ENCODE data around the gene GART.
A peak's percentile ranks its signal among the peaks of the same experiment; 100 is the strongest.

GART gene

GRCh38 chr21:33549848-33550771 lies 8.2 kb upstream of the GART start:
- Histone ChIP-seq H3K9ac (ENCODE audit: low read depth, low read length, poor library complexity, severe bottlenecking) (no peak overlapping the region), H3K9me3 (ENCODE audit: insufficient read depth, low read depth, low read length) (no peaks in the 10 kb centered on the region), H2AFZ (ENCODE audit: low read length) (no peak overlapping the region), H3K4me2 (ENCODE audit: low read depth, low read length, poor library complexity, severe bottlenecking) (peak overlapping the region; percentile 89), H3F3A (ENCODE audit: low read depth) (no peaks in the 10 kb centered on the region), H4K20me1 (ENCODE audit: insufficient read depth, low read length, poor library complexity, severe bottlenecking) (peaks cover 94% of the 10 kb centered on the region), H3K9me2 (replicated peaks; ENCODE audit: low read depth, low read length) (no peaks in the 10 kb centered on the region), H3K27me3 (ENCODE audit: insufficient read depth, low read length, poor library complexity, severe bottlenecking) (no peaks in the 10 kb centered on the region), H3K79me2 (ENCODE audit: insufficient read depth, low read length) (peaks cover 100% of the 10 kb centered on the region), H3K4me3 (ENCODE audit: low read length, poor library complexity, severe bottlenecking) (no peak overlapping the region), H3K36me3 (ENCODE audit: insufficient read depth, low read length) (peaks cover 78% of the 10 kb centered on the region), H3K4me1 (ENCODE audit: insufficient read depth, low read length, poor library complexity, severe bottlenecking) (peaks cover 34% of the 10 kb centered on the region)
- no peak for TF ChIP-seq EZH2phosphoT487 (IDR thresholded peaks at IDR 0.05; ENCODE audit: borderline replicate concordance)
- TF ChIP-seq, protein P1, sequence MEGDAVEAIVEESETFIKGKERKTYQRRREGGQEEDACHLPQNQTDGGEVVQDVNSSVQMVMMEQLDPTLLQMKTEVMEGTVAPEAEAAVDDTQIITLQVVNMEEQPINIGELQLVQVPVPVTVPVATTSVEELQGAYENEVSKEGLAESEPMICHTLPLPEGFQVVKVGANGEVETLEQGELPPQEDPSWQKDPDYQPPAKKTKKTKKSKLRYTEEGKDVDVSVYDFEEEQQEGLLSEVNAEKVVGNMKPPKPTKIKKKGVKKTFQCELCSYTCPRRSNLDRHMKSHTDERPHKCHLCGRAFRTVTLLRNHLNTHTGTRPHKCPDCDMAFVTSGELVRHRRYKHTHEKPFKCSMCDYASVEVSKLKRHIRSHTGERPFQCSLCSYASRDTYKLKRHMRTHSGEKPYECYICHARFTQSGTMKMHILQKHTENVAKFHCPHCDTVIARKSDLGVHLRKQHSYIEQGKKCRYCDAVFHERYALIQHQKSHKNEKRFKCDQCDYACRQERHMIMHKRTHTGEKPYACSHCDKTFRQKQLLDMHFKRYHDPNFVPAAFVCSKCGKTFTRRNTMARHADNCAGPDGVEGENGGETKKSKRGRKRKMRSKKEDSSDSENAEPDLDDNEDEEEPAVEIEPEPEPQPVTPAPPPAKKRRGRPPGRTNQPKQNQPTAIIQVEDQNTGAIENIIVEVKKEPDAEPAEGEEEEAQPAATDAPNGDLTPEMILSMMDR (conservative IDR thresholded peaks at IDR 0.05; ENCODE audit: low read length) = no peak

DNA sequence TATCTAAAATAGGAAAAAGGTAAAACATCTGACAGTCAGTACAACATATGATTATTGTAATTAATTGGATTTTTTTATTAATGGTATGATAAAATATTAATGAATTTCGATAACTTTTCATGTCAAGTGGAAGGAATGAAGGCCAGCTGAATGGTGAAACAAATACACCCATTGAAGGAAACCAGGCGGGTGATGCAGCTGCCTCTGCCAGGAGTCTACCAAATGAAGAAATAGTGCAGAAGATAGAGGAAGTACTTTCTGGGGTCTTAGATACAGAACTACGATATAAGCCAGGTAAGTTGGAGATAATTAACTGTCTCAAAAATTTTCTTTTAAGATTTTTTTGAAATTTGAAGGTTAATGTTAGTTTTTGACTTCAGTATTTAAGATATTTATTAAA lies 4.2 kb upstream of the GART start:
- peaks cover 77% of the 10 kb centered on the region for H4K20me1 ChIP-seq (ENCODE audit: insufficient read depth, low read length, poor library complexity, severe bottlenecking)
- peak overlapping the region; percentile 89 for H3K4me2 ChIP-seq (ENCODE audit: low read depth, low read length, poor library complexity, severe bottlenecking)

GRCh38 chr21:33544451-33545195 lies 2.7 kb upstream of the GART start:
- peaks cover 25% of the 10 kb centered on the region for H3K36me3 ChIP-seq (ENCODE audit: insufficient read depth, low read length)
- peak overlapping the region; percentile 89 for H3K4me2 ChIP-seq (ENCODE audit: low read depth, low read length, poor library complexity, severe bottlenecking)
- peak overlapping the region; percentile 100 for H3K9ac ChIP-seq (ENCODE audit: low read depth, low read length, poor library complexity, severe bottlenecking)
- H2AFZ ChIP-seq (ENCODE audit: low read length) = no peak overlapping the region
- peaks cover 67% of the 10 kb centered on the region for H4K20me1 ChIP-seq (ENCODE audit: insufficient read depth, low read length, poor library complexity, severe bottlenecking)
- H3F3A ChIP-seq (ENCODE audit: low read depth) = peaks cover 9% of the 10 kb centered on the region
- no peaks in the 10 kb centered on the region for H3K27me3 ChIP-seq (ENCODE audit: insufficient read depth, low read length, poor library complexity, severe bottlenecking)
- H3K4me1 ChIP-seq (ENCODE audit: insufficient read depth, low read length, poor library complexity, severe bottlenecking) = peaks cover 40% of the 10 kb centered on the region
- no peaks in the 10 kb centered on the region for H3K9me2 ChIP-seq (replicated peaks; ENCODE audit: low read depth, low read length)
- no peaks in the 10 kb centered on the region for H3K9me3 ChIP-seq (ENCODE audit: insufficient read depth, low read depth, low read length)
- H3K79me2 ChIP-seq (ENCODE audit: insufficient read depth, low read length) = peaks cover 97% of the 10 kb centered on the region
- H3K4me3 ChIP-seq (ENCODE audit: low read length, poor library complexity, severe bottlenecking) = peak overlapping the region; percentile 94
- TF ChIP-seq, protein P1 (conservative IDR thresholded peaks at IDR 0.05; ENCODE audit: low read length) = no peak
- TF ChIP-seq EZH2phosphoT487 (IDR thresholded peaks at IDR 0.05; ENCODE audit: borderline replicate concordance) = no peak

More for the DNA sequence above, 4.2 kb upstream of the GART start:
- peaks cover 40% of the 10 kb centered on the region for H3K36me3 ChIP-seq (ENCODE audit: insufficient read depth, low read length)
- H2AFZ ChIP-seq (ENCODE audit: low read length) = no peak overlapping the region
- peak overlapping the region; percentile 94 for H3K4me3 ChIP-seq (ENCODE audit: low read length, poor library complexity, severe bottlenecking)
- peak overlapping the region; percentile 100 for H3K9ac ChIP-seq (ENCODE audit: low read depth, low read length, poor library complexity, severe bottlenecking)
- no peaks in the 10 kb centered on the region for H3K9me3 ChIP-seq (ENCODE audit: insufficient read depth, low read depth, low read length)
- H3K79me2 ChIP-seq (ENCODE audit: insufficient read depth, low read length) = peaks cover 97% of the 10 kb centered on the region
- H3K27me3 ChIP-seq (ENCODE audit: insufficient read depth, low read length, poor library complexity, severe bottlenecking) = no peaks in the 10 kb centered on the region
- no peaks in the 10 kb centered on the region for H3K9me2 ChIP-seq (replicated peaks; ENCODE audit: low read depth, low read length)
- peaks cover 29% of the 10 kb centered on the region for H3K4me1 ChIP-seq (ENCODE audit: insufficient read depth, low read length, poor library complexity, severe bottlenecking)
- peaks cover 9% of the 10 kb centered on the region for H3F3A ChIP-seq (ENCODE audit: low read depth)
- TF ChIP-seq, protein P1 (conservative IDR thresholded peaks at IDR 0.05; ENCODE audit: low read length) = no peak
- no peak for TF ChIP-seq EZH2phosphoT487 (IDR thresholded peaks at IDR 0.05; ENCODE audit: borderline replicate concordance)

All from Loucy (cell line).